A549 (cell line): ENCODE measurements around the gene SCT. TPM values are rescaled to one million over a fixed set of nuclear protein-coding genes. Genes with fewer than 3 reads are reported as not detected.

ENCODE experiments used
- ATAC-seq, 2 experiments: fragments of 200-7000 bp in 1 of 2; fragments of >200 bp in 1 of 2; cut with Nextera tagmentation in 1 of 2; cut with Tn5 transposase in 1 of 2; 3 replicates each; pipeline versions ENCODE4 v1.8.0 to v1.9.1; 2018 to 2020; ENCODE audit warnings: mild to moderate bottlenecking in 1 of 2, moderate library complexity in 1 of 2
- CTCF ChIA-PET: fragments of 300-600 bp; sonication (Branson Sonifier 250); formaldehyde crosslinking; extraction: SDS; loops from one replicate; lab custom pipeline; 2021; ENCODE audit warnings: antibody characterized with exemption, inconsistent platforms; lab: Yijun Ruan, JAX
- POLR2A ChIA-PET: fragments of 350-600 bp; formaldehyde crosslinking; extraction: SDS; loops from one replicate; lab custom pipeline; 2021; ENCODE audit warnings: antibody characterized with exemption, inconsistent platforms; lab: Yijun Ruan, JAX
- DNase-seq, 2 experiments: peaks; one replicate each; pipeline versions ENCODE4 v3.0.0 to v3.0.0-alpha.2; 2011 to 2016; ENCODE audit warnings: low read depth in 1 of 2, low spot score in 1 of 2
- FAIRE-seq: peaks from 2 replicates; lab custom pipeline; 2011; peaks lifted over from hg19 to GRCh38; lab: Jason Lieb, UNC
- H3K27ac ChIP-seq, 2 experiments: fragments of >200 bp; sonication (Bioruptor Twin); formaldehyde crosslinking; 3 replicates each; pipeline ENCODE4 v1.5.1; 2016 to 2017
- H3K4me1 ChIP-seq: fragments of >200 bp; sonication (Bioruptor Twin); formaldehyde crosslinking; 3 replicates; pipeline ENCODE4 v1.6.1; 2016
- H3K4me2 ChIP-seq: fragments of >200 bp; sonication (Bioruptor Twin); formaldehyde crosslinking; 3 replicates; pipeline ENCODE4 v1.6.1; 2016
- H3K4me3 ChIP-seq: fragments of >200 bp; sonication (Bioruptor Twin); formaldehyde crosslinking; 3 replicates; pipeline ENCODE4 v1.5.1; 2016
- H3K9me3 ChIP-seq: fragments of >200 bp; sonication (Bioruptor Twin); formaldehyde crosslinking; 3 replicates; pipeline ENCODE4 v1.6.1; 2016
- CBX2 ChIP-seq: fragments of 200-600 bp; sonication (generic); IDR thresholded peaks from 2 replicates; pipeline ENCODE4 v1.6.1; 2016; ENCODE audit warnings: low read depth, mild to moderate bottlenecking, borderline replicate concordance
- CEBPB ChIP-seq, 2 experiments: fragments of >200 bp in 1 of 2; sonication (Bioruptor Twin) in 1 of 2; formaldehyde crosslinking in 1 of 2; IDR thresholded peaks; 2 replicates each; pipeline ENCODE4 v1.6.1; 2012 to 2016
- CHD2 ChIP-seq: fragments of 150-350 bp; IDR thresholded peaks from 2 replicates; pipeline ENCODE4 v1.6.1; 2014; ENCODE audit warnings: low read length; ENCODE audit not compliant: partially characterized antibody
- EHF ChIP-seq: fragments of 250-450 bp; sonication (Bioruptor Pico); IDR thresholded peaks from 2 replicates; pipeline ENCODE4 v1.5.0; 2020; ENCODE audit warnings: mild to moderate bottlenecking
- ELK1 ChIP-seq: fragments of 150-350 bp; IDR thresholded peaks from 2 replicates; pipeline ENCODE4 v1.6.1; 2014; ENCODE audit warnings: low read depth, mild to moderate bottlenecking, low read length
- EP300 ChIP-seq, 2 experiments: fragments of >200 bp; sonication (Bioruptor Twin); formaldehyde crosslinking; IDR thresholded peaks; 2 replicates in 1 of 2; 3 replicates in 1 of 2; pipeline ENCODE4 v1.6.1; 2016 to 2017
- FOSL2 ChIP-seq, 2 experiments: fragments of 450-650 bp in 1 of 2; fragments of >200 bp in 1 of 2; sonication (Bioruptor Twin) in 1 of 2; formaldehyde crosslinking; IDR thresholded peaks; 2 replicates each; pipeline versions ENCODE4 v1.5.0 to v1.6.1; 2016 to 2020; ENCODE audit warnings: mild to moderate bottlenecking in 1 of 2, moderate library complexity in 1 of 2
- HEYL ChIP-seq: fragments of 250-450 bp; sonication (Bioruptor Pico); IDR thresholded peaks from 2 replicates; pipeline ENCODE4 v1.8.0; 2021; ENCODE audit warnings: mild to moderate bottlenecking, moderate library complexity
- HOXB5 ChIP-seq: fragments of 250-450 bp; sonication (Bioruptor Pico); IDR thresholded peaks from 2 replicates; pipeline ENCODE4 v1.5.0; 2020; ENCODE audit warnings: mild to moderate bottlenecking, moderate library complexity
- JUN ChIP-seq, 2 experiments: fragments of >200 bp; sonication (Bioruptor Twin); formaldehyde crosslinking; IDR thresholded peaks; 2 replicates in 1 of 2; 3 replicates in 1 of 2; pipeline ENCODE4 v1.6.1; 2016 to 2017
- JUNB ChIP-seq: fragments of >200 bp; sonication (Bioruptor Twin); formaldehyde crosslinking; IDR thresholded peaks from 2 replicates; pipeline ENCODE4 v1.6.1; 2016
- KDM1A ChIP-seq: fragments of 200-600 bp; sonication (generic); IDR thresholded peaks from 2 replicates; pipeline ENCODE4 v1.6.1; 2016; ENCODE audit warnings: low read depth, mild to moderate bottlenecking
- MAFK ChIP-seq: fragments of 450-650 bp; IDR thresholded peaks from 2 replicates; pipeline ENCODE4 v1.6.1; 2014; ENCODE audit not compliant: partially characterized antibody
- NFE2L2 ChIP-seq: fragments of 150-350 bp; conservative IDR thresholded peaks from 2 replicates; pipeline ENCODE4 v1.6.1; 2014; ENCODE audit warnings: low read length
- PHF8 ChIP-seq: fragments of 200-600 bp; sonication (generic); IDR thresholded peaks from 2 replicates; pipeline ENCODE4 v1.6.1; 2016; ENCODE audit warnings: low read depth, mild to moderate bottlenecking, antibody characterized with exemption, moderate library complexity, borderline replicate concordance
- POLR2A ChIP-seq: IDR thresholded peaks from 2 replicates; pipeline ENCODE4 v1.6.1; 2012; ENCODE audit warnings: mild to moderate bottlenecking, low read length
- RARB ChIP-seq: fragments of 250-450 bp; sonication (Bioruptor Pico); IDR thresholded peaks from 2 replicates; pipeline ENCODE4 v1.8.0; 2021; ENCODE audit warnings: mild to moderate bottlenecking, moderate library complexity
- SREBF2 ChIP-seq: fragments of 450-650 bp; IDR thresholded peaks from 2 replicates; pipeline ENCODE4 v1.6.1; 2014; ENCODE audit warnings: mild to moderate bottlenecking, moderate library complexity
- ZFP36 ChIP-seq: fragments of 450-650 bp; IDR thresholded peaks from 2 replicates; pipeline ENCODE4 v1.6.1; 2014; ENCODE audit warnings: borderline replicate concordance; ENCODE audit not compliant: partially characterized antibody
- ZNF302 ChIP-seq: fragments of 250-450 bp; sonication (Bioruptor Pico); IDR thresholded peaks from 2 replicates; pipeline ENCODE4 v1.9.0; 2021; ENCODE audit warnings: inconsistent platforms, mild to moderate bottlenecking, moderate library complexity
- WGBS: methylation state at CpG from one replicate; pipeline ENCODE4 v1.1.6; 2017; ENCODE audit errors: missing lambda C conversion rate; 5-methylcytosine and 5-hydroxymethylcytosine counted together
- polyA plus RNA-seq, 4 experiments: library from polyadenylated mRNA; depleted of rRNA in 3 of 4; stranded (reverse); fragments of >200 nt; fragmentation: RNase III in 1 of 4; extraction: RNeasy Plus Mini Kit Qiagen cat#74134 plus additional on column Dnase treatment in 1 of 4; gene quantifications; 2 replicates in 3 of 4; 3 replicates in 1 of 4; pipeline ENCODE4 v1.2.3, GENCODE V29; 2011 to 2017
- TF ChIP-seq, protein P1 (sequence below): fragments of 200-600 bp; sonication (generic); IDR thresholded peaks from 2 replicates; pipeline ENCODE4 v1.6.1; 2016; ENCODE audit warnings: antibody characterized with exemption, mild to moderate bottlenecking, moderate library complexity
- TF ChIP-seq, protein P2 (sequence below): fragments of 450-650 bp; IDR thresholded peaks from 2 replicates; pipeline ENCODE4 v1.6.1; 2014; ENCODE audit warnings: antibody characterized with exemption

The SCT gene
- polyA plus RNA-seq, 2 of the 4 experiments (the other 2 are of a cell fraction): not detected

- Histone ChIP-seq H3K4me1 (peaks cover 15% of the 10 kb centered on the region; the same call in 2 of the 3 replicates), H3K27ac (no peak overlapping the region; a peak in 1 of 6 replicates), H3K4me3 (no peak overlapping the region), H3K4me2 (no peak overlapping the region), H3K9me3 (no peaks in the 10 kb centered on the region)
- no peak for FAIRE-seq
- WGBS: 92% methylated on average over 18 of the region's 19 CpGs
- TF ChIP-seq EHF (CRISPR knock-in tag): no peak
- ChIA-PET POLR2A (no interaction called here), CTCF (interaction anchor here (1.0 to 1.5 kb wide), 3 partner anchors 16 to 81 kb away, joined by 3 to 4 read pairs (median 3); no protein-coding TSS in a partner anchor)
- no peak for ATAC-seq
- no peak for DNase-seq
Observed at GRCh38 chr11:641806-642370, 14.9 kb upstream of the SCT start.

DNA sequence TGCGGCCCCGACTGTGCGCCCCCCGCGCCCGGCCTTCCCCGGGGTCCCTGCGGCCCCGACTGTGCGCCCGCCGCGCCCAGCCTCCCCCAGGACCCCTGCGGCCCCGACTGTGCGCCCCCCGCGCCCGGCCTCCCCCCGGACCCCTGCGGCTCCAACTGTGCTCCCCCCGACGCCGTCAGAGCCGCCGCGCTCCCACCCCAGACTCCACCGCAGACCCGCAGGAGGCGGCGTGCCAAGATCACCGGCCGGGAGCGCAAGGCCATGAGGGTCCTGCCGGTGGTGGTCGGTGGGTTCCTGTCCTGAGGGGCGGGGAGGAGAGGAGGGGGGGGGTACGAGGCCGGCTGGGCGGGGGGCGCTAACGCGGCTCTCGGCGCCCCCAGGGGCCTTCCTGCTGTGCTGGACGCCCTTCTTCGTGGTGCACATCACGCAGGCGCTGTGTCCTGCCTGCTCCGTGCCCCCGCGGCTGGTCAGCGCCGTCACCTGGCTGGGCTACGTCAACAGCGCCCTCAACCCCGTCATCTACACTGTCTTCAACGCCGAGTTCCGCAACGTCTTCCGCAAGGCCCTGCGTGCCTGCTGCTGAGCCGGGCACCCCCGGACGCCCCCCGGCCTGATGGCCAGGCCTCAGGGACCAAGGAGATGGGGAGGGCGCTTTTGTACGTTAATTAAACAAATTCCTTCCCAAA lies 13.2 kb upstream of the SCT start:
- Histone ChIP-seq H3K27ac (no peak overlapping the region), H3K4me2 (no peak overlapping the region)
- TF ChIP-seq NFE2L2 (no peak), JUN (IDR thresholded peaks at IDR 0.05) (0 out of 5 replicates have a peak, but pooled peaks of 1 of the 2 experiments have one; percentile 4)
- TF ChIP-seq, all 56 proteins: peak for 1
- H3K4me1 ChIP-seq: peaks cover 15% of the 10 kb centered on the region; the same call in 2 of the 3 replicates
- ATAC-seq (no peak), FAIRE-seq (no peak), DNase-seq (no peak)
- ChIA-PET POLR2A (no interaction called here), CTCF (no interaction called here)
- no peak overlapping the region for H3K4me3 ChIP-seq
- H3K9me3 ChIP-seq: no peaks in the 10 kb centered on the region
- WGBS: 95% methylated on average over 22 of the region's 69 CpGs

DNA sequence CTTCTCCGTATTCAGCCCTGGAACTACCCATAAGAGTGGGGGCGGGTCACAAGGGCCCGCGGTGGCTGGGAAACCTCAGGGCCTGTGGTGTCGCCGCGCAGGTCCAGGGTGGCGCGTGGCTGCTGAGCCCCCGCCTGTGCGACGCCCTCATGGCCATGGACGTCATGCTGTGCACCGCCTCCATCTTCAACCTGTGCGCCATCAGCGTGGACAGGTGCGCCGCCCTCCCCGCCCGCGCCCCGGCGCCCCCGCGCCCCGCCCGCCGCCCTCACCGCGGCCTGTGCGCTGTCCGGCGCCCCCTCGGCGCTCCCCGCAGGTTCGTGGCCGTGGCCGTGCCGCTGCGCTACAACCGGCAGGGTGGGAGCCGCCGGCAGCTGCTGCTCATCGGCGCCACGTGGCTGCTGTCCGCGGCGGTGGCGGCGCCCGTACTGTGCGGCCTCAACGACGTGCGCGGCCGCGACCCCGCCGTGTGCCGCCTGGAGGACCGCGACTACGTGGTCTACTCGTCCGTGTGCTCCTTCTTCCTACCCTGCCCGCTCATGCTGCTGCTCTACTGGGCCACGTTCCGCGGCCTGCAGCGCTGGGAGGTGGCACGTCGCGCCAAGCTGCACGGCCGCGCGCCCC lies 12.5 kb upstream of the SCT start:
- no peak overlapping the region for H3K4me3 ChIP-seq
- DNase-seq: no peak
- TF ChIP-seq ELK1 (no peak), MAFK (no peak), HOXB5 (CRISPR knock-in tag) (no peak), EP300 (IDR thresholded peaks at IDR 0.05) (no peak), CBX2 (no peak), JUNB (no peak), PHF8 (no peak), CHD2 (no peak), RARB (CRISPR knock-in tag) (no peak), SREBF2 (no peak), ZNF302 (CRISPR knock-in tag) (no peak), CEBPB (IDR thresholded peaks at IDR 0.05) (no peak), HEYL (CRISPR knock-in tag) (no peak), ZFP36 (no peak), FOSL2 (IDR thresholded peaks at IDR 0.05) (no peak), FOSL2 (CRISPR knock-in tag; IDR thresholded peaks at IDR 0.05) (no peak), KDM1A (no peak), POLR2A (no peak)
- TF ChIP-seq, protein P1, sequence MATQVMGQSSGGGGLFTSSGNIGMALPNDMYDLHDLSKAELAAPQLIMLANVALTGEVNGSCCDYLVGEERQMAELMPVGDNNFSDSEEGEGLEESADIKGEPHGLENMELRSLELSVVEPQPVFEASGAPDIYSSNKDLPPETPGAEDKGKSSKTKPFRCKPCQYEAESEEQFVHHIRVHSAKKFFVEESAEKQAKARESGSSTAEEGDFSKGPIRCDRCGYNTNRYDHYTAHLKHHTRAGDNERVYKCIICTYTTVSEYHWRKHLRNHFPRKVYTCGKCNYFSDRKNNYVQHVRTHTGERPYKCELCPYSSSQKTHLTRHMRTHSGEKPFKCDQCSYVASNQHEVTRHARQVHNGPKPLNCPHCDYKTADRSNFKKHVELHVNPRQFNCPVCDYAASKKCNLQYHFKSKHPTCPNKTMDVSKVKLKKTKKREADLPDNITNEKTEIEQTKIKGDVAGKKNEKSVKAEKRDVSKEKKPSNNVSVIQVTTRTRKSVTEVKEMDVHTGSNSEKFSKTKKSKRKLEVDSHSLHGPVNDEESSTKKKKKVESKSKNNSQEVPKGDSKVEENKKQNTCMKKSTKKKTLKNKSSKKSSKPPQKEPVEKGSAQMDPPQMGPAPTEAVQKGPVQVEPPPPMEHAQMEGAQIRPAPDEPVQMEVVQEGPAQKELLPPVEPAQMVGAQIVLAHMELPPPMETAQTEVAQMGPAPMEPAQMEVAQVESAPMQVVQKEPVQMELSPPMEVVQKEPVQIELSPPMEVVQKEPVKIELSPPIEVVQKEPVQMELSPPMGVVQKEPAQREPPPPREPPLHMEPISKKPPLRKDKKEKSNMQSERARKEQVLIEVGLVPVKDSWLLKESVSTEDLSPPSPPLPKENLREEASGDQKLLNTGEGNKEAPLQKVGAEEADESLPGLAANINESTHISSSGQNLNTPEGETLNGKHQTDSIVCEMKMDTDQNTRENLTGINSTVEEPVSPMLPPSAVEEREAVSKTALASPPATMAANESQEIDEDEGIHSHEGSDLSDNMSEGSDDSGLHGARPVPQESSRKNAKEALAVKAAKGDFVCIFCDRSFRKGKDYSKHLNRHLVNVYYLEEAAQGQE: no peak
- TF ChIP-seq, protein P2, sequence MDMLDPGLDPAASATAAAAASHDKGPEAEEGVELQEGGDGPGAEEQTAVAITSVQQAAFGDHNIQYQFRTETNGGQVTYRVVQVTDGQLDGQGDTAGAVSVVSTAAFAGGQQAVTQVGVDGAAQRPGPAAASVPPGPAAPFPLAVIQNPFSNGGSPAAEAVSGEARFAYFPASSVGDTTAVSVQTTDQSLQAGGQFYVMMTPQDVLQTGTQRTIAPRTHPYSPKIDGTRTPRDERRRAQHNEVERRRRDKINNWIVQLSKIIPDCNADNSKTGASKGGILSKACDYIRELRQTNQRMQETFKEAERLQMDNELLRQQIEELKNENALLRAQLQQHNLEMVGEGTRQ: no peak
- H3K4me2 ChIP-seq: no peak overlapping the region
- H3K27ac ChIP-seq: no peak overlapping the region
- peaks cover 15% of the 10 kb centered on the region; the same call in 2 of the 3 replicates for H3K4me1 ChIP-seq
- no peaks in the 10 kb centered on the region for H3K9me3 ChIP-seq
- no peak for ATAC-seq
- CTCF ChIA-PET: no interaction called here
- WGBS: 96% methylated on average over 57 of the region's 80 CpGs
- FAIRE-seq: no peak
- POLR2A ChIA-PET: no interaction called here
